Measurements from ENCODE around the gene HCRTR1. TPM values are rescaled to one million over a fixed set of nuclear protein-coding genes. Genes with fewer than 3 reads are reported as not detected.

The HCRTR1 gene
- total and polyA plus RNA-seq, 7 donors, result 0.03 TPM; not detected in 6

- intact Hi-C loops (cut with DNase I), result loop anchor here (10.0 kb wide), 1 partner anchor 303 kb away; no protein-coding TSS in a partner anchor
- H3K4me3 ChIP-seq, result no peak overlapping the region
- WGBS, 2 donors, result 92 to 94% methylated on average over 6 of the region's 6 CpGs
- no peak for DNase-seq
- peaks cover 0 to 15% (median 13%) of the 10 kb centered on the region in 4 donors for H3K4me1 ChIP-seq
- no peak overlapping the region for H3K27ac ChIP-seq
- TF ChIP-seq CTCF (IDR thresholded peaks at IDR 0.05) (no peak), EP300 (IDR thresholded peaks at IDR 0.05) (no peak), POLR2AphosphoS5 (IDR thresholded peaks at IDR 0.05) (no peak), POLR2A (IDR thresholded peaks at IDR 0.05) (no peak)
- no peaks in the 10 kb centered on the region for H3K9me3 ChIP-seq
- peaks cover 0 to 59% (median 14%) of the 10 kb centered on the region in 4 donors for H3K36me3 ChIP-seq
- no peaks in the 10 kb centered on the region for H3K27me3 ChIP-seq
Measured at GRCh38 chr1:31661856-31662255, 44.4 kb downstream of the HCRTR1 start.

- intact Hi-C loops (cut with DNase I), result loop anchor here (10.0 kb wide), 1 partner anchor 302 kb away; no protein-coding TSS in a partner anchor
Measured at GRCh38 chr1:31662463-31662862, 45.0 kb downstream of the HCRTR1 start.

GRCh38 chr1:31663622-31664452 lies 46.3 kb downstream of the HCRTR1 start:
- Histone ChIP-seq H3K27me3 (no peaks in the 10 kb centered on the region), H3K27ac (no peak overlapping the region), H3K4me1 (peaks cover 0 to 34% (median 23%) of the 10 kb centered on the region in 4 donors), H3K9me3 (no peaks in the 10 kb centered on the region), H3K4me3 (no peak overlapping the region), H3K36me3 (peaks cover 0 to 40% (median 7%) of the 10 kb centered on the region in 4 donors)
- intact Hi-C loops (cut with DNase I), result loop anchor here (1.0 to 10.0 kb wide), 4 partner anchors 41 to 301 kb away; no protein-coding TSS in a partner anchor
- TF ChIP-seq POLR2AphosphoS5 (IDR thresholded peaks at IDR 0.05) (peak in 1 of 4 donors; percentile 17), CTCF (IDR thresholded peaks at IDR 0.05) (peak; percentile 95 to 99 (median 96)), POLR2A (IDR thresholded peaks at IDR 0.05) (no peak)
- WGBS, 2 donors, result 45 to 53% methylated on average over 9 of the region's 9 CpGs
- peak; percentile 82 for DNase-seq

More at GRCh38 chr1:31662463-31662862, 45.0 kb downstream of the HCRTR1 start:
- Histone ChIP-seq H3K4me1 (peaks cover 0 to 20% (median 18%) of the 10 kb centered on the region in 4 donors), H3K9me3 (no peaks in the 10 kb centered on the region), H3K27ac (no peak overlapping the region), H3K4me3 (no peak overlapping the region), H3K36me3 (peaks cover 0 to 53% (median 14%) of the 10 kb centered on the region in 4 donors), H3K27me3 (no peaks in the 10 kb centered on the region)
- DNase-seq, result no peak
- WGBS, 2 donors, result 57 to 81% methylated on average over 12 of the region's 12 CpGs
- TF ChIP-seq POLR2A (IDR thresholded peaks at IDR 0.05) (no peak), POLR2AphosphoS5 (IDR thresholded peaks at IDR 0.05) (no peak), EP300 (IDR thresholded peaks at IDR 0.05) (no peak), CTCF (IDR thresholded peaks at IDR 0.05) (no peak)

- peaks cover 0 to 33% (median 7%) of the 10 kb centered on the region in 4 donors for H3K36me3 ChIP-seq
- no peak for TF ChIP-seq POLR2A (IDR thresholded peaks at IDR 0.05)
- no peak for TF ChIP-seq CTCF (IDR thresholded peaks at IDR 0.05)
- TF ChIP-seq EP300 (IDR thresholded peaks at IDR 0.05), result no peak
- no peak for TF ChIP-seq POLR2AphosphoS5 (IDR thresholded peaks at IDR 0.05)
- no peak for DNase-seq
- 89 to 90% methylated on average over 9 of the region's 9 CpGs for WGBS, 2 donors
- H3K9me3 ChIP-seq, result no peaks in the 10 kb centered on the region
- intact Hi-C loops (cut with DNase I), result loop anchor here (1.0 to 10.0 kb wide), 2 partner anchors 81 to 300 kb away; no protein-coding TSS in a partner anchor
- peaks cover 0 to 41% (median 30%) of the 10 kb centered on the region in 4 donors for H3K4me1 ChIP-seq
- H3K27me3 ChIP-seq, result no peaks in the 10 kb centered on the region
- no peak overlapping the region for H3K27ac ChIP-seq
- no peak overlapping the region for H3K4me3 ChIP-seq
Measured at GRCh38 chr1:31664528-31664927, 47.0 kb downstream of the HCRTR1 start.

All from sigmoid colon (tissue), 7 donors.